Activated naive CD4-positive, alpha-beta T cell treated with anti-CD3 and anti-CD28 coated beads, Interleukin-2, amount 10 ng/mL, durations not matched to agents 7 days and 5 days (primary cell): ENCODE data around the gene SEL1L3.

Experiments
- CTCF ChIA-PET: fragments of 350-600 bp; sonication (Branson Sonifier 250); formaldehyde crosslinking; loops from one replicate; lab custom pipeline; 2021; ENCODE audit warnings: antibody characterized with exemption; lab: Charles Lee
- DNase-seq: peaks from one replicate; pipeline ENCODE4 v3.0.0-alpha.2; 2020
- H3K27ac Mint-ChIP-seq: one replicate; pipeline ENCODE4 v1.8.0; 2021; ENCODE audit warnings: mild to moderate bottlenecking, moderate library complexity, mixed read lengths
- H3K27me3 Mint-ChIP-seq: one replicate; pipeline ENCODE4 v1.8.0; 2021; ENCODE audit warnings: mild to moderate bottlenecking, mixed read lengths
- H3K36me3 Mint-ChIP-seq: one replicate; pipeline ENCODE4 v1.8.0; 2021; ENCODE audit warnings: mixed read lengths
- H3K4me1 Mint-ChIP-seq: one replicate; pipeline ENCODE4 v1.8.0; 2021; ENCODE audit warnings: mixed read lengths
- H3K4me3 Mint-ChIP-seq: one replicate; pipeline ENCODE4 v1.8.0; 2021; ENCODE audit warnings: mild to moderate bottlenecking, moderate library complexity, mixed read lengths
- H3K9me3 Mint-ChIP-seq: one replicate; pipeline ENCODE4 v1.8.0; 2021; ENCODE audit warnings: mixed read lengths

SEL1L3 gene

DNA sequence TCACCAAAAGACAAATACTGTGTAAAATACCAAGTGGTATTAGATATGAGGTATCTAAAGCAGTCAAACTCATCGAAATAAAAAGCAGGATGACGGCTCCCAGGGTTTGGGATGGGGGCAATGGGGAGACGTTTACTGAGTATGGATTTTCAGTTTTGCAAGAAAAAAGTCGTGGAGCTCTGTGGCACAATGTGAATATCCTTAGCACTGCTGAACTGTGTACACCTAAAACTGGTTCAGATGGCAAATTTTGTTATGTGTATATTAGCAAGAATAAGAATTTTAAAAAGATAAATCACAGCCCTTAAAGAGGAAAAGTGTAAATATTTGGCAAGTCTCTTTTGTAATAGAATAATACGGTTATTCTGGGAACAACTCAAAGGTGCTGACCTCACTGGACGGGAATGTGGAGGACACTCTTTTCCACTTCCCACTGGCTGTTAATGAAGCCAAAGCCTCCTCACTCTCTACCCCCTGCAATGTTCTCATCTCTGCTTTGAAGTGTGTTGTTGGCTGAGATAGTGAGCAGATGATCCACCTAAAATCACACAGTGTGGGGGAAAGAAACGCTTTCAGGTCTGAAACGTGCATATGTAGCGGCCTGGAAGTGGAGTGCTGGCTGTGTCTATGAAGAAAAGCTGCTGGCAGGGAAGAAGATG is 49.2 kb downstream of the SEL1L3 start:
- Mint-ChIP-seq H3K36me3 (peaks cover 38% of the 10 kb centered on the region), H3K4me3 (no peak overlapping the region), H3K4me1 (no peaks in the 10 kb centered on the region), H3K27me3 (no peaks in the 10 kb centered on the region), H3K9me3 (no peaks in the 10 kb centered on the region), H3K27ac (no peak overlapping the region)
- DNase-seq = no peak
- CTCF ChIA-PET = no interaction called here

DNA sequence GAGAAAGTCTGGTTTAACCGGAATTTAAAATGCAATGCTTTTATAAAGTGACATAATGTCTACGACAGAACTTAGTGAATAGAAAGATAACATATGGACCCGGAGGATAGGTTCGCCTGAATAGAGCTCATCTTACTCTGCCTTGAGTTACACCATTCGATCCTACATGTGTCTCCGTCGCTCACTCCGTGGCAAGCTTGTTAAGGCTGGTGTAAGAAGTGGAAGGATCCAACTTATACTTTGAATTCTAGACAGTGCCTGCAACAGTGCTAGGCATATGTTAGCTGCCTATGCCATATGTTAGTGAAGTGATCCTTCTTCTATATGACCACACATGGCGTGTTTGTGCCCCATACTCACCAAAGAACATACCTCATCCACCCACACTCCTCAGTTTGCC is 50.9 kb downstream of the SEL1L3 start:
- no peaks in the 10 kb centered on the region for H3K27me3 Mint-ChIP-seq
- H3K27ac Mint-ChIP-seq = no peak overlapping the region
- CTCF ChIA-PET = no interaction called here
- H3K4me3 Mint-ChIP-seq = no peak overlapping the region
- H3K9me3 Mint-ChIP-seq = no peaks in the 10 kb centered on the region
- DNase-seq = no peak
- no peaks in the 10 kb centered on the region for H3K4me1 Mint-ChIP-seq
- H3K36me3 Mint-ChIP-seq = peaks cover 43% of the 10 kb centered on the region

DNA sequence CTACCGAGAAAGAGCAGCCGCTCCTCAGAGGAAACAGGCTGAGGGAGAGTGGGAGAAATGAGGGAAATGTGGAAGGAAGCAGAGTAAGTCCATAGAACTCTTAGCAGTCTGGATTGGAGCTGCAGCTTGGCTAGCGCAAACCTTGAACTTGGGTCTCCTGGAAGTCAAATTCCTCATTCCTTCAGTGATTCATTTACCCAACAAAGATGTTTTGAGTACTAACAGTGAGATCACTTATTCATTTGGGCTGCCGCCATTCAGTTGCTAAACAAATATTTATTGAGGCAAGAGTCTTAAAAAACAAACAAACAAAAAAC is 51.5 kb downstream of the SEL1L3 start:
- Mint-ChIP-seq H3K4me1 (no peaks in the 10 kb centered on the region), H3K27me3 (no peaks in the 10 kb centered on the region), H3K27ac (no peak overlapping the region), H3K4me3 (no peak overlapping the region), H3K9me3 (no peaks in the 10 kb centered on the region), H3K36me3 (peaks cover 44% of the 10 kb centered on the region)
- CTCF ChIA-PET = no interaction called here
- no peak for DNase-seq

DNA sequence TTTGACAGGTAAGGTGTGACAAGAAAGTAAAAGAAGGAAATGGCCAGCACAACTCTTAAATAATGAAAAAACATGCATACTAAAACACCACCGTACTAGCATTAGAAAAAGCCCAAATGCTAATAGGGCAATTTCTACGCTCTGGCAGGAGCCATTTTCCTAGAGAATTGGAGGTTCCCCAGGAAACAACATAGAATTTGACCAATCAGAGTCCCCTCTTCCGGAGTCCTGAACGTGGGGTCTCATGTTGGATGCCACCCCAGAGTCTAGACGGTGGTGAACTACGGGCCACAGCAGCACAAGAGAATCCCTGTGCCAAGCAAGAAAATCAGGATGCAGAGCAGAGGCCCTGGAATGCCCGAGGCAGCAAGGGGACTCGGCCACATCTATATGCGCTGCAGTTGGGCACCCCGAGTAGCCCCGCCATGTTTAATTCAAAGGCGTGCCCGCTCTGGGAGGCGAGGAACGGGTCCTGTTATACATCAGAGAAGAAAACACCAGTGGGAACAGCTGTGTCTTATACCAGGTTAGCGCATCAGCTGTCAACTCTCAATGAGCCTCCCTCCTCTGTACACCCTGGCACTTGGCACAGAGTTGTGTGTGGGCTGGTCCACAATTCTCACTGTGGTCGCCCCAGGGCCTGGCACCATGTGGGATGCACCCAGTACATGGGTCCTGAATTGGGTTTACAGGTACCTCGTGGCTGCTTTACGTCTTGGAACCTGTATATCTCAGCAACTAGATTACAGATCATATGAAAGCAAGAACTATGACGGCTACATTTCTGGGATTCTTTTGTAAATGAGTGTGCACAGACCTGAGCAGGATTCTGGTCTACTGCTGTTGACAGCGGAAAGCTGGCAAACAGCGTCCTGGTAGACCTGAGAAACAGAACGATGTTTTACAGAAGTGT is 52.1 kb downstream of the SEL1L3 start:
- CTCF ChIA-PET = no interaction called here
- Mint-ChIP-seq H3K4me1 (no peaks in the 10 kb centered on the region), H3K27me3 (no peaks in the 10 kb centered on the region), H3K36me3 (peaks cover 44% of the 10 kb centered on the region), H3K4me3 (no peak overlapping the region), H3K9me3 (no peaks in the 10 kb centered on the region), H3K27ac (no peak overlapping the region)
- no peak for DNase-seq

DNA sequence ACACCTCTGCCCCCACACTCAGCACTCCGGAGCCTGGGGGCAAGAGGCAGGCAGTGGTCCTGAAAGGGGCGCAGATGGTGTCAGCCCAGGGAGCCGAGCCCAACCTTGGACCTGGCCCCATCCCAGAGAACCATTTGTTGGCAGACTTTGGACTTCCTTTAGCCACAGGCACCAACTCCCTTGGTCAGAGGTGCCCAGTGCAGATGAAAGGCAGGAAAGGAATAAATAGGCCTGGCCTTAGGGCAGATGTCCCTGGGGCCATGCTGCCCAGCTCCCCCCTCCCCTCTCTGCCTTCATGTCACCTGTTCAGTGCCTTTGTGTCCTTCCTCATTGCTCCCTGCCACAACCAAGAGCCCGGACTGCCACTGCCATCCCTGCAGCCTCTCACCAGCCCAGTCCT is 52.8 kb downstream of the SEL1L3 start:
- Mint-ChIP-seq H3K36me3 (peaks cover 49% of the 10 kb centered on the region), H3K4me3 (no peak overlapping the region), H3K9me3 (no peaks in the 10 kb centered on the region), H3K27me3 (no peaks in the 10 kb centered on the region), H3K27ac (no peak overlapping the region), H3K4me1 (no peaks in the 10 kb centered on the region)
- DNase-seq = no peak
- CTCF ChIA-PET = no interaction called here

DNA sequence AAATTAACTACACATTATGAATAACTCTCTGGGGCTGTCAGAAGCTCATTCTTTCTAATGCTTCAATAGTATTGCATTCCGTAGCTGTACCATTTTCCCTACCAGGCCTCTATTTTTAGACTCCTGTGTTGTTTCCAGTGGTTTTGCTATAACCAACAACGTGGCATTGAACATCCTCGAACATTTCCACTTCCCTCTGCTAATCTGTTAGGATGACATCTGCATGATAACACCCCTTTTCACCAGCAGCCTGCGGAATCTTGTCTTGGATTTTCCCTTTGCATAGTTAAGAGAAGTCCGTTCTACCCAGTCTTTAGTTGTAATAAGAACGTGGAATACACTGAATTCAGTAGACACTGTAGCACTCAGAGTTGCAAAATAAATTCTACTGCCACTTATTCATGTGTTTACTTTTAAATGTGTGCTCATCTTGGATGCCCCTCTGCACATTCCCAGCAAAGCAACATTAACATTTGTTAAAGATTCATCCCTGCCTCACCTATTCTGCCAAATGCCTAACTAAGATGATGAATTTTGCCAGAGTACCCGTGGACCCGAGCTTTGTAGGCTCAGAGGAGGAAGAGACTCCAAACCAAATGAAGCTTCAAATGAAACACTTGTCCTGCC is 55.6 kb downstream of the SEL1L3 start:
- Mint-ChIP-seq H3K9me3 (no peaks in the 10 kb centered on the region), H3K27me3 (no peaks in the 10 kb centered on the region), H3K36me3 (peaks cover 49% of the 10 kb centered on the region), H3K4me3 (no peak overlapping the region), H3K4me1 (no peaks in the 10 kb centered on the region), H3K27ac (no peak overlapping the region)
- CTCF ChIA-PET = no interaction called here
- no peak for DNase-seq

DNA sequence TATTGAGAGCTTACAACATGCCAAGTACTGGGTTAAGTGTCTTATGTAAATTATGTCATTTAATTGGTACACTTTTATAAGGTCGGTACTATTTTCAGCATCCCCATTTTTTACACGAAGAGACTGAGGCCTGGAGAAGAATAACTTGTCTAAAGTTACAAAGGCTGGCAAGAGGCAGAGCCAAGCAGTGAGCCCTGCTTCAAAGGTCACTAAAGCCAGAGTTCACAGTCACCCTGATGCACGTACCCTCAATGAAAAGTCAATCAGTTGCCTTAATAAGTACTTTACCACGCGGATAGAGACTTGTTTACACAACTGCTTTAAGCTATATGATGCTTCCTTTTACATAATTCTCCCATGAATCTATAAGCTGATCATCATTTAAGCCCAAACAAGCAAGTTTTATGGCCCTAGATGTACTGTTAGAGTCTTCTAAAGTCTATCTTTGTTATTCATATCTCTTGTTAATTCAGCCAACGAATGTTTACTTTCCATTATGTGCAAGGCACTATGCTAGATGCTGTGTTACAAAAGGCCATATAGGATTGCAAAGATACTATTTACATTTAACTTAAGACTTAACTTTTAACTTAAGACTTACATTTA is 57.4 kb downstream of the SEL1L3 start:
- no peaks in the 10 kb centered on the region for H3K9me3 Mint-ChIP-seq
- no peak overlapping the region for H3K27ac Mint-ChIP-seq
- no peaks in the 10 kb centered on the region for H3K27me3 Mint-ChIP-seq
- no peak overlapping the region for H3K4me3 Mint-ChIP-seq
- CTCF ChIA-PET = no interaction called here
- no peak for DNase-seq
- no peaks in the 10 kb centered on the region for H3K4me1 Mint-ChIP-seq
- peaks cover 43% of the 10 kb centered on the region for H3K36me3 Mint-ChIP-seq

DNA sequence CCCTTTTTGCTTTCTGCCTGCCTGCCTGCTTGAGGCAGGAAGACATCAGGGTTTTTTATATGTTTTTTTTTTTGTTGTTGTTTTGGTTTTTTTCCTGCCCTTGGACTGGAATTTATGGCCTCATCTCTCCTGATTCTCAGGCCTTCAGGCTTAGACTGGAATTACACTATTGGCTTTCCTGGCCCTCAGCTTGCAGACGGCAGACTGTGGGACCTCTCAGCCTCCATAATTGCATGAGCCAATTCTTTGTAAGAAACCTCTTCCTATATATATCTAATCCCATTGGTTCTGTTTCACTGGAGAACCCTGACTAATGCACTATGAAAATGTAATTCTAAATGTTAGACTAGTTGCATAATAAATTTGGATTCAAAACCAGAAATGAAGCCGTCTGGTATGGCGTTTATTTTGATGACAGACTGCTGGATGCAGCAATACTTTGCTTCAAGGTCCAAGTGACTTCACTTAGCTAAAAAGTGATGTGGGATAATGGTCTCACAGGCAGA is 59.0 kb downstream of the SEL1L3 start:
- Mint-ChIP-seq H3K4me1 (no peaks in the 10 kb centered on the region), H3K4me3 (no peak overlapping the region), H3K27ac (no peak overlapping the region), H3K36me3 (peaks cover 53% of the 10 kb centered on the region), H3K27me3 (no peaks in the 10 kb centered on the region), H3K9me3 (no peaks in the 10 kb centered on the region)
- CTCF ChIA-PET = no interaction called here
- DNase-seq = no peak

DNA sequence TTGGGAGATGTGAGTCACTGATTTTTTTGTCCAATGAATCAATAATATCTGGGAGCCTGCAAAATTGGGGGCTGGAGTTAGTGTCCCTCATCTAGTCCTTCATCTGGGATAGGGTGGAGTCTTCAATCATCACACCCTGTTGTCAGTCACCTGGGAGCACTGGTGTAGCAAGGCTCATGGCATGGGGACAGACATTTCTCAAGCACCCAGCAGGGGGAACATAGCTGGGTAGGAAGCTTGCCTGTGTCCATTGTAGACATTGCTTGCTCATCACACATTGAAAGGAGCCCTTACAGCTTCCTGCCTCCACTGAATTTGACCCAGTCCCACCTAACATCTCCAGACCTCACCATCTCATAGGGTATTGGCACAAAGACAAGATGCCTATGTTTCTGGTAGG is 61.2 kb downstream of the SEL1L3 start:
- Mint-ChIP-seq H3K27ac (no peak overlapping the region), H3K36me3 (peaks cover 50% of the 10 kb centered on the region), H3K27me3 (no peaks in the 10 kb centered on the region), H3K9me3 (no peaks in the 10 kb centered on the region), H3K4me1 (no peaks in the 10 kb centered on the region), H3K4me3 (no peak overlapping the region)
- no peak for DNase-seq
- CTCF ChIA-PET = no interaction called here

DNA sequence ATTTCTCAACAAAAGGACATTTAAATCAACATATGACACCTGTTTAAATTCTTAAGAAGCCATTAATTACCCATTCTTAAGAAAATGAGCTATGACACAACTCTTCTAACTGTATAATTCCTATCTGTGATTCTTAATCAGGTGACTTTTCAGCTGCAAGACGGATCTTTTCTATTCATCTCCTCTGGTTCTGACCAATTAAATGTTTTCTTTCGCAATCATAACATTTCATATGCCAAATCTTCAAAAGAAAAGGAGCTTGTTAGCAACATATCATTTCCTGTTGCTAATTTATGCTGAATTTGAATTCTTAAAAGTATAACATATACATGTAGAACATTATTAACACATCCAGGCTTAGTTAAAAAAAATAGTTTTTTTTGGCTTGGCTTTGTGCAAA is 62.5 kb downstream of the SEL1L3 start:
- no peak for DNase-seq
- Mint-ChIP-seq H3K27ac (no peak overlapping the region), H3K9me3 (no peaks in the 10 kb centered on the region), H3K4me1 (no peaks in the 10 kb centered on the region), H3K36me3 (peaks cover 48% of the 10 kb centered on the region), H3K4me3 (no peak overlapping the region), H3K27me3 (no peaks in the 10 kb centered on the region)
- CTCF ChIA-PET = interaction anchor here (1.0 kb wide), 1 partner anchor 44 kb away, joined by 3 read pairs; no protein-coding TSS in a partner anchor

DNA sequence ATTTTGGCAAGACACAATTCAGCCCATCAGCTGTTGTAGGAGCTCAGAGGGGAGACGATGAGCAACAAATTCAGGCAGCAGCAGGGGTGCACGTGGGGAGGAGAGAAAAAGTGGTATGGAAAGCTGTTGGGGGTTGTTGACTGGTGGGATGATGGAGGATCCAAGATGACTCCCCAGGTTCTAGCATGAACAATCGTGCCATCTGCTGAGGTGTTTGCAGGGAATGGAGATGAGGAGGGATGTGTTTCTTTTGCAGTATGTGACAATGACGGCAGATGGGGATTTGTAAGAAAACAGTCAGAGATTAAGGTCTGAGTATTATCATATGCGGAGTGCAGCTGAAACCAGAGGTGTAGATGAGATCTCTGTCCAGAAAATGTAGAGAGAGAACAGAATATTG is 63.3 kb downstream of the SEL1L3 start:
- Mint-ChIP-seq H3K4me3 (no peak overlapping the region), H3K27me3 (no peaks in the 10 kb centered on the region), H3K4me1 (no peaks in the 10 kb centered on the region), H3K36me3 (peaks cover 51% of the 10 kb centered on the region), H3K27ac (no peak overlapping the region), H3K9me3 (no peaks in the 10 kb centered on the region)
- CTCF ChIA-PET = no interaction called here
- DNase-seq = no peak

DNA sequence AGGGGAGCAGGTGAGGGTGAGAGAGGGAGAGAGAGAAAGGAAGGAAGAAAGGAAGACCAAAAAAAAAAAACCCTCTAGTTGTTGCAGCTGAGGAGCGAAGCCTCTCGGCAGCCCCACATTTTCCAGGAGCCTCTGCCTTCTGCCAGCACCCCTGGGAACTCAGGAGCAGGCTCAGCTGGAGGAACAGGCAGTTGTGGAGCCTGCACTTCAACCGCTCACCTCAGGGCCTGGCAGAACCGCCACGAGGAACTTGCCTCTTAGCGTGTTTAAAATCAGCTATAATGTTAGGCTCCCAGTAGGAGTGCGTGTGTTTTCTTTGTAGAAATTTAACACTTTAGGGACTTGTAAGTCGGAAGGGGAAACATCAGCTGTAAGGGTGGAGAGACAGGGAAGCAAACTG is 65.7 kb downstream of the SEL1L3 start:
- Mint-ChIP-seq H3K36me3 (peaks cover 52% of the 10 kb centered on the region), H3K4me3 (no peak overlapping the region), H3K4me1 (no peaks in the 10 kb centered on the region), H3K27ac (no peak overlapping the region), H3K9me3 (no peaks in the 10 kb centered on the region), H3K27me3 (no peaks in the 10 kb centered on the region)
- DNase-seq = no peak
- CTCF ChIA-PET = no interaction called here

DNA sequence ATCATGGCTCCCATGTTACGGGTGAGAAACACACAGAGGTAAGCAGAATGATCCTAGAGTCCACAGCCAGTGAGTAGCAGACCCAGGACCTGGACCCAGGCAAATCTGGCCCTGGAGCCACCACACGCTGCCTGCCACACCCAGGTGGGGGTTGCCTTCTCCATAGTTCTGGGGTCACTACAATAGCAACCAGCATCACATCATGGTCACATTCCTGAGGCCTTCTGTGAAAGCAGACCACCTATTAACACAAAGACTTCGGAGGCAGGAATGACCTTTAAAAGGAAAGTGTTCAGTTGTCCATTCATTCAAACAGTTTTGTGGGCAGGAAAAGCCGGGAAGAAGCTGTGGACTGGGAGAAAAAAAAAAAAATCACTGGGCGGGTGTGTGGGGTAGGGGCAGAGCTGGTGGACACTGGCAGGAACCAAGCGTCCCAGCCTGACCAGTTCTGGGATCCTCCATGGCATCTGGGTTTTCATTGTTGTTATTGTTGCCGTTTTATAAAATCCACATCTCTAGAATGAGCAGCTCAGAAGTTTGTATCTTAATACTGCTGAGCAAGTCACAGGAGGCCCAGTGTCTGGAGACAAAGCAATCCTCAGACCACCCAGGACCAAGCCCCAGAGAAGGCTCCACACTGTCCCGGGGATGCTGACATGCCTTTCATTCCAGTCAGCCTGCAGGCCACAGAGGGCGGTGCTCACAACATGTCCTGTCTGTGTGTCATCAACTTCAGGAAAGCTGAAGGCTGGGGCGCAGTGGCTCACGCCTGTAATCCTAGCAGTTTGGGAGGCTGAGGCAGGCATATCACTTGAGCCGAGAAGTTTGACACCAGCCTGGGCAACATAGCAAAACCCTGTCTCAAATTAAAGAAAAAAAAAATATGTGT is 67.0 kb downstream of the SEL1L3 start:
- H3K27me3 Mint-ChIP-seq = no peaks in the 10 kb centered on the region
- no peak overlapping the region for H3K4me3 Mint-ChIP-seq
- CTCF ChIA-PET = no interaction called here
- H3K9me3 Mint-ChIP-seq = no peaks in the 10 kb centered on the region
- DNase-seq = no peak
- H3K4me1 Mint-ChIP-seq = no peaks in the 10 kb centered on the region
- H3K27ac Mint-ChIP-seq = no peak overlapping the region
- peaks cover 50% of the 10 kb centered on the region for H3K36me3 Mint-ChIP-seq

DNA sequence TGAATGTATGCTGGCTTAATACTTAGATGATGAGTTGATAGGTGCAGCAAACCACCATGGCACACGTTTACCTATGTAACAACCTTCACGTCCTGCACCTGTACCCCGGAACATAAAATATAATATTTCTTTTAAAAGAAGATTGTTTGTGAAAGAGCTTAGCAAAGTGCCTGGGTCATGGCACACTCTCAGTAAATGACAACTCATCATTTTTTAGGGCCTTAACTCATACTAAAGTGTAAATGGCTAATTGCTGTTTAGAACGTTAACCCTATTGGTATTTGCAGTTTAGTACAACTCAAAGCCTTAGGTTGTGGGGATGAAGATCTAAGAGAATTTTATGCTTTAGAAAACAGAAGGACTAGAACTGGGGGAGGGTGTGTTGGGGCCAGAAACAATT is 67.7 kb downstream of the SEL1L3 start:
- Mint-ChIP-seq H3K9me3 (no peaks in the 10 kb centered on the region), H3K27me3 (no peaks in the 10 kb centered on the region), H3K36me3 (peaks cover 48% of the 10 kb centered on the region), H3K4me3 (no peak overlapping the region), H3K27ac (no peak overlapping the region), H3K4me1 (no peaks in the 10 kb centered on the region)
- CTCF ChIA-PET = no interaction called here
- no peak for DNase-seq
